ENCODE measurements around the gene TNFSF8. TPM values are rescaled to one million over a fixed set of nuclear protein-coding genes. Genes with fewer than 3 reads are reported as not detected.

TNFSF8 gene
- total and polyA plus RNA-seq, 11 donors = 0.25 to 4.9 (median 0.74) TPM; not detected in 1

DNA sequence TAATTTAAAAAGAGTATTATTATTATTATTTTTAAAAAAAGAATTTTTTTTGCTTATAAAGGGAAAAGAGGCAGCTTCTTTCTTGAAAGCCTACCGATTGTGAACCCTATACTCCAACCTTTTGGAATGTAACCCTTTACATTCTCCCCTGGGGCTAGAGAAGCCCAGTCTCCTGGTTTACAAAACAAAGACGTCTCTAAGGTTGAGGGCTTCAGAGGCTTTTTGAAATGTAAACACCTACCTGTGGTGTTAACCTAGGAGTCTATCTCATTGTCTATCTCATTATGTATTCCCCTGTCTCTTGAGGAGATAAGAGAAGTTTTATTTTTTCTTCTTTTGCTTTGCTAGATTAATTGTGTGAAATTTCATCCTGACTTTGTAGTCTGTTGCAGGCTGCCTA lies 4.7 kb downstream of the TNFSF8 start:
- Histone ChIP-seq H3K4me3 (no peak overlapping the region), H3K4me1 (peaks cover 0 to 37% (median 0%) of the 10 kb centered on the region in 12 donors), H3K9me3 (no peaks in the 10 kb centered on the region), H3K36me3 (no peaks in the 10 kb centered on the region), H3K27me3 (peaks cover 0 to 28% (median 0%) of the 10 kb centered on the region in 9 donors), H3K27ac (no peak overlapping the region)
- no peak for TF ChIP-seq POLR2A (IDR thresholded peaks at IDR 0.05)
- TF ChIP-seq, protein P1, sequence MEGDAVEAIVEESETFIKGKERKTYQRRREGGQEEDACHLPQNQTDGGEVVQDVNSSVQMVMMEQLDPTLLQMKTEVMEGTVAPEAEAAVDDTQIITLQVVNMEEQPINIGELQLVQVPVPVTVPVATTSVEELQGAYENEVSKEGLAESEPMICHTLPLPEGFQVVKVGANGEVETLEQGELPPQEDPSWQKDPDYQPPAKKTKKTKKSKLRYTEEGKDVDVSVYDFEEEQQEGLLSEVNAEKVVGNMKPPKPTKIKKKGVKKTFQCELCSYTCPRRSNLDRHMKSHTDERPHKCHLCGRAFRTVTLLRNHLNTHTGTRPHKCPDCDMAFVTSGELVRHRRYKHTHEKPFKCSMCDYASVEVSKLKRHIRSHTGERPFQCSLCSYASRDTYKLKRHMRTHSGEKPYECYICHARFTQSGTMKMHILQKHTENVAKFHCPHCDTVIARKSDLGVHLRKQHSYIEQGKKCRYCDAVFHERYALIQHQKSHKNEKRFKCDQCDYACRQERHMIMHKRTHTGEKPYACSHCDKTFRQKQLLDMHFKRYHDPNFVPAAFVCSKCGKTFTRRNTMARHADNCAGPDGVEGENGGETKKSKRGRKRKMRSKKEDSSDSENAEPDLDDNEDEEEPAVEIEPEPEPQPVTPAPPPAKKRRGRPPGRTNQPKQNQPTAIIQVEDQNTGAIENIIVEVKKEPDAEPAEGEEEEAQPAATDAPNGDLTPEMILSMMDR (IDR thresholded peaks at IDR 0.05) = no peak
- ATAC-seq (no peak), DNase-seq (no peak)
- intact Hi-C loops (cut with DNase I) = loop anchor here in 1 of 10 donors (10.0 kb wide), 1 partner anchor 89 kb away; no protein-coding TSS in a partner anchor
- WGBS, 4 donors = 40 to 43% (median 42%) methylated on average over 2 of the region's 2 CpGs

DNA sequence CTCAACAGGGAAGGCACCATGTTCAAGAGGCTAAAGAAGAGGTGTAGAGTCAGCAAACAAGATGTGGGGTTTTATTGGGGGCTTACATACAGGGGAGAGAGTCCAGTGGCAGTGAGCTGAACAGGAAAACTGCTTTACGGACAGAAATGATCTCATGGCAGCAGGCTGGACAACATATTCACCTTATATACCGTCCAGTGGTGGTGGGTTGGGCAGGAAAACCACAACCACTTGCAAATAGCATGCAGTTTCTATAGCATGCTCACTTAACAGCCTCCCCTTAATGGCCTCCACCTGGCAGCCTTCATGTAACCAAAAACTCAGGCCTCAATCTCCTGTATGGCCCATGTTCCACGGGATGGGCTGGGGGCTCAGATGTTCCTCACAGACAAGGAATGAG lies 5.4 kb downstream of the TNFSF8 start:
- Histone ChIP-seq H3K36me3 (no peaks in the 10 kb centered on the region), H3K4me3 (no peak overlapping the region), H3K9me3 (no peaks in the 10 kb centered on the region), H3K27ac (no peak overlapping the region), H3K27me3 (peaks cover 0 to 25% (median 0%) of the 10 kb centered on the region in 9 donors), H3K4me1 (peaks cover 0 to 36% (median 0%) of the 10 kb centered on the region in 12 donors)
- TF ChIP-seq POLR2A (IDR thresholded peaks at IDR 0.05) = no peak
- TF ChIP-seq, protein P1 (IDR thresholded peaks at IDR 0.05) = no peak
- DNase-seq = no peak
- WGBS, 4 donors = 62 to 79% (median 70%) methylated on average over 3 of the region's 3 CpGs
- intact Hi-C loops (cut with DNase I) = loop anchor here in 1 of 10 donors (10.0 kb wide), 1 partner anchor 90 kb away; no protein-coding TSS in a partner anchor
- ATAC-seq = no peak

DNA sequence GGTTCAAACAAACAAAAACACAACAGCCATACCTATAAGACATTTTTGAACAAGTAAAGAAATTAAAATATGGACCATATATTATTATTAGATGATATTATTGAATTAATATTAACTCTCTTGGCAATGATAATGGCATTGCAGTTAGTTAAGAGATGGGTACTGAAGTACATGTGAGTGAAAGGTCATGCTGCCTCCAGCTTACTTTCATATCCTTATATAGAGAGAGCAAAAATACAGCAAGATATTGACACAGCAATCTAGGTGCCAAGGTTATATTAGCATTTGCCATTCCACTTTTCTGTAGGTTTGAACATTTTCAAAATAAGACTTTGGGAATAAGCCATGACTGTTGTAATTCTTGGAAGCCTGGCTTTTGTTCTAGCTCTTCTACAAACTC lies 6.1 kb downstream of the TNFSF8 start:
- Histone ChIP-seq H3K27ac (no peak overlapping the region), H3K36me3 (no peaks in the 10 kb centered on the region), H3K4me3 (no peak overlapping the region), H3K4me1 (peaks cover 0 to 36% (median 0%) of the 10 kb centered on the region in 12 donors), H3K27me3 (peaks cover 0 to 25% (median 0%) of the 10 kb centered on the region in 9 donors), H3K9me3 (no peaks in the 10 kb centered on the region)
- DNase-seq (no peak), ATAC-seq (no peak)
- intact Hi-C loops (cut with DNase I) = loop anchor here in 1 of 10 donors (10.0 kb wide), 1 partner anchor 90 kb away; no protein-coding TSS in a partner anchor
- TF ChIP-seq, protein P1 (IDR thresholded peaks at IDR 0.05) = no peak
- TF ChIP-seq POLR2A (IDR thresholded peaks at IDR 0.05) = no peak

DNA sequence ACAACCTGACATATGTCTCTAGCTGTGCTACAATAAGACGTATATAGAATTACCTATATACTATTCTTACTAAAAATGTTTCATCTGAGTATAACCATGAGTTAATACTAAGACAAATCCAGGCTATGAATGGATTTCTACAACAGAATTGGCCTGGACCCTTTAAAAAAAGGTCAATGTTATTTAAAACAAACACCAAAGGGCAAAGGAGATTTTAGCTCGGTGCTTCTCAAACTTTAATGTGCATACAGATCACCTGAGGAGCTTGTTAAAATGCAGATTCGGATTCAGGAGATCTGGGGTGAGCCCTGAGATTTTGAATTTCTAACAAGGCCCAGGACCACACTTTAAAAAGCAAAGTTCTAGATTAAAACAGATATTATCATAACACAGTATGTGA lies 6.5 kb downstream of the TNFSF8 start:
- no peak for ATAC-seq
- no peaks in the 10 kb centered on the region for H3K9me3 ChIP-seq
- TF ChIP-seq, protein P1 (IDR thresholded peaks at IDR 0.05) = no peak
- no peak for TF ChIP-seq POLR2A (IDR thresholded peaks at IDR 0.05)
- 60 to 68% (median 66%) methylated on average over 3 of the region's 3 CpGs for WGBS, 4 donors
- H3K27ac ChIP-seq = no peak overlapping the region
- H3K4me1 ChIP-seq = peaks cover 0 to 36% (median 0%) of the 10 kb centered on the region in 12 donors
- no peak overlapping the region for H3K4me3 ChIP-seq
- intact Hi-C loops (cut with DNase I) = loop anchor here in 1 of 10 donors (10.0 kb wide), 1 partner anchor 91 kb away; no protein-coding TSS in a partner anchor
- no peak for DNase-seq
- no peaks in the 10 kb centered on the region for H3K36me3 ChIP-seq
- peaks cover 0 to 25% (median 0%) of the 10 kb centered on the region in 9 donors for H3K27me3 ChIP-seq

Data from heart left ventricle (tissue), 16 donors.